ENCODE measurements around the gene MRPL34.
A peak's percentile ranks its signal among the peaks of the same experiment; 100 is the strongest.

MRPL34 gene

DNA sequence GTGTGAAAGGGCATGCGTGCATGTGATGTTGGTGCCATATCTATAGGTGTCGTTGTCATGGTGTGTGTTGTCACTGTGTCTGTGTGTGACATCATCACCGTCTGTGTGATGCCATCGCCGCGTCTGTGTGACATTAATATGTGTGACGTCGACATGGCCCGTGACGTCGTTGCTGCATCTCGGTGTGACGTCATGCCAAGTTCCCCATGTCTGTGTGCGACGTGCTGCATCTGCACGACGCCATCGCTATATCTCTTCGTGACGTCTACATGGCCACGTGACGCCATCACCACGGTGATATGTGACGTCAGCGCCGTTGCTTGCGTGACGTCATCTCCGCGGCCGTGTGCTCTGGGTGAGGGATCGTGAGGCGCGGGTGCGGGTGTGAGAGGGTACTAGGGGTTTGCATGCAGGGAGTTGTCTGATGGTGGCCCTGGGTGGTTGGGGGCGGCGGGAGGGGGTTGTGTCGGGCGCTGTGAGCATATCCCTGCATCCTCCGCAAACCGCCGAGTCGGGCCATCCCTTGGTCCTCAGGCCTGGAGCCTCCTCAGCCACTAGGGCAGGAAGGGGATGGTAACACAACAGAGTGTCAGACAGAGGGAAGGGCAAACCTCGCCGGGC lies 46.3 kb downstream of the MRPL34 start:
- peak; percentile 45 for TF ChIP-seq FOXP2 (optimal IDR thresholded peaks at IDR 0.05; ENCODE audit: borderline replicate concordance, extremely low read depth, extremely low read length, insufficient read depth)
- TF ChIP-seq, protein P1, sequence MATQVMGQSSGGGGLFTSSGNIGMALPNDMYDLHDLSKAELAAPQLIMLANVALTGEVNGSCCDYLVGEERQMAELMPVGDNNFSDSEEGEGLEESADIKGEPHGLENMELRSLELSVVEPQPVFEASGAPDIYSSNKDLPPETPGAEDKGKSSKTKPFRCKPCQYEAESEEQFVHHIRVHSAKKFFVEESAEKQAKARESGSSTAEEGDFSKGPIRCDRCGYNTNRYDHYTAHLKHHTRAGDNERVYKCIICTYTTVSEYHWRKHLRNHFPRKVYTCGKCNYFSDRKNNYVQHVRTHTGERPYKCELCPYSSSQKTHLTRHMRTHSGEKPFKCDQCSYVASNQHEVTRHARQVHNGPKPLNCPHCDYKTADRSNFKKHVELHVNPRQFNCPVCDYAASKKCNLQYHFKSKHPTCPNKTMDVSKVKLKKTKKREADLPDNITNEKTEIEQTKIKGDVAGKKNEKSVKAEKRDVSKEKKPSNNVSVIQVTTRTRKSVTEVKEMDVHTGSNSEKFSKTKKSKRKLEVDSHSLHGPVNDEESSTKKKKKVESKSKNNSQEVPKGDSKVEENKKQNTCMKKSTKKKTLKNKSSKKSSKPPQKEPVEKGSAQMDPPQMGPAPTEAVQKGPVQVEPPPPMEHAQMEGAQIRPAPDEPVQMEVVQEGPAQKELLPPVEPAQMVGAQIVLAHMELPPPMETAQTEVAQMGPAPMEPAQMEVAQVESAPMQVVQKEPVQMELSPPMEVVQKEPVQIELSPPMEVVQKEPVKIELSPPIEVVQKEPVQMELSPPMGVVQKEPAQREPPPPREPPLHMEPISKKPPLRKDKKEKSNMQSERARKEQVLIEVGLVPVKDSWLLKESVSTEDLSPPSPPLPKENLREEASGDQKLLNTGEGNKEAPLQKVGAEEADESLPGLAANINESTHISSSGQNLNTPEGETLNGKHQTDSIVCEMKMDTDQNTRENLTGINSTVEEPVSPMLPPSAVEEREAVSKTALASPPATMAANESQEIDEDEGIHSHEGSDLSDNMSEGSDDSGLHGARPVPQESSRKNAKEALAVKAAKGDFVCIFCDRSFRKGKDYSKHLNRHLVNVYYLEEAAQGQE (IDR thresholded peaks at IDR 0.05; ENCODE audit: insufficient read depth in 1 of 2, low read depth in 2 of 2, low read length in 2 of 2), result no peak

DNA sequence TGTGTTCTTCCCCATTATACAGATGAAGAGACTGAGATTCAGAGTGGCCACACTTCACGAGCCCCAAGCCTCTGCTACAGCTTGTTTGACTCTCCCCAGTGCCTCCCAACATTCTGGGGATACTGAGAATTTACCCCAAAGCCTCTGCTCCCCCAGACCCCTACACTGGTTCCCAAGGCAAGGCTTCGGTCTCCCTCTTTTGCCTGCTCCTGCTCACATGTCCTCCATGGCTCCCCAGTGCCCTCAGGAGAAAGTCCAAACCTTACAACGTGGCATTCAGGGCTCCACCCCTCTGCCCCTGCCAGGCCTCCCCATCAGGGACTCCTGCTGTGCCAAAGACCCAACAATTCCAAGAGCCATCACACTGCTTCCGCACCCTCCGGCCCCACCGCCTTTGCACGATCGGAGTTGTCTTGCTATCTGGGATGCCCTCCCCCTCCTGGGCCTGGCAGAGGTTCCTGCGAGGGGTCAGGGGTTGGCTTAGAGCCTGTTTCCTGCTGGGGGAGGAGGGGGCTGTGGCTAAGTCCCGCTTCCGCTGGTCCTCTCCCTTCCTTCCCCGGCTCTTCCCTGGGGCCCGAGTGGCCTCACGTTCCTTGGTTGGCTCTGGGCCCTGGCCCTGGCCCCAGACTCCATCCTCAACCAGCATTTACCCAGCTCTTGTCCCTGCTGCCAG lies 47.1 kb downstream of the MRPL34 start:
- TF ChIP-seq TAF1 (IDR thresholded peaks at IDR 0.05; ENCODE audit: borderline replicate concordance, insufficient read depth, low read length) (no peak), POLR2AphosphoS5 (IDR thresholded peaks at IDR 0.05; ENCODE audit: low read depth, low read length) (no peak), SIN3A (IDR thresholded peaks at IDR 0.05; ENCODE audit: borderline replicate concordance, insufficient read depth, low read length) (no peak)
- TF ChIP-seq, protein P1 (IDR thresholded peaks at IDR 0.05; ENCODE audit: insufficient read depth in 1 of 2, low read depth in 2 of 2, low read length in 2 of 2), result peak in 1 of 2 experiments; percentile 57; a peak in 1 of 4 replicates

DNA sequence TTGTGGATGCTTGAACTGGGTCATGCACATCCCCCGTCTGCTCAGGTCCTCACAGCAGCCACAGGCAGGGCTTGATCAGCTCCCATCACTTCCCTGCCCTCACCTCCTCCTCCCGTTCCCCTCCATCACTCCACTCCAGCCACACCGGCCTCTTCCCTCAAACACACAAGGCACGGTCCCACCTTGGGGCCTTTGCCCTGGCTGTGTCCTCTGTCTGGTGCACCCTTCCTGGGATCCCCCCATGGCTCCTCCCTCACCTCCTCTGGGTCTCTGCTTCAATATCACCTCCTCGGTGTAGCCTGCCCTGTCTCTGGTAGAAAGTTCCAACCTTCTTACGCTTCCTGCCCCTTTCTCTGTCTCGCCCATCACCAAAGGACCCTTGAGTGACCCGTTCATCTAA lies 47.7 kb downstream of the MRPL34 start:
- TF ChIP-seq, protein P1 (IDR thresholded peaks at IDR 0.05; ENCODE audit: insufficient read depth in 1 of 2, low read depth in 2 of 2, low read length in 2 of 2), result no peak
- TF ChIP-seq POLR2AphosphoS5 (IDR thresholded peaks at IDR 0.05; ENCODE audit: low read depth, low read length), result no peak
- TF ChIP-seq FOXP2 (optimal IDR thresholded peaks at IDR 0.05; ENCODE audit: borderline replicate concordance, extremely low read depth, extremely low read length, insufficient read depth), result no peak
- TF ChIP-seq SIN3A (IDR thresholded peaks at IDR 0.05; ENCODE audit: borderline replicate concordance, insufficient read depth, low read length), result no peak
- no peak for TF ChIP-seq TAF1 (IDR thresholded peaks at IDR 0.05; ENCODE audit: borderline replicate concordance, insufficient read depth, low read length)

Data from PFSK-1 (cell line).